GM12878 (cell line): ENCODE measurements around the gene RANGRF. TPM values are rescaled to one million over a fixed set of nuclear protein-coding genes. Genes with fewer than 3 reads are reported as not detected.

Source experiments
- ATAC-seq: fragments of 200-7000 bp; cut with Tn5 transposase; 3 replicates; pipeline ENCODE4 v1.9.1; 2020; ENCODE audit warnings: mild to moderate bottlenecking, moderate library complexity
- BruUV-seq: library from RNA; stranded (reverse); fragments of 400-500 nt; replicated peaks from 2 replicates; lab custom pipeline; 2021; lab: Mats Ljungman, UMichigan
- CTCF ChIA-PET: fragments of 300-600 bp; sonication (Branson Sonifier 250); formaldehyde crosslinking; extraction: SDS; loops from one replicate; lab custom pipeline; 2021; ENCODE audit warnings: inconsistent platforms; lab: Yijun Ruan, JAX
- POLR2A ChIA-PET: fragments of 350-600 bp; formaldehyde crosslinking; extraction: SDS; loops from one replicate; lab custom pipeline; 2021; ENCODE audit warnings: inconsistent platforms; lab: Charles Lee
- RAD21 ChIA-PET: fragments of 300-600 bp; sonication (Branson Sonifier 250); formaldehyde crosslinking; loops from one replicate; lab custom pipeline; 2023; ENCODE audit warnings: antibody characterized with exemption; ENCODE audit not compliant: unreplicated experiment; lab: Charles Lee
- SMC1A ChIA-PET: fragments of 300-600 bp; sonication (Branson Sonifier 250); formaldehyde crosslinking; loops from one replicate; lab custom pipeline; 2023; ENCODE audit not compliant: unreplicated experiment, uncharacterized antibody; lab: Charles Lee
- DNase-seq: peaks from one replicate; pipeline ENCODE4 v3.0.0-alpha.2; 2011; ENCODE audit warnings: low read depth, low spot score
- FAIRE-seq: peaks from 3 replicates; lab custom pipeline; 2011; peaks lifted over from hg19 to GRCh38; lab: Jason Lieb, UNC
- H2AFZ ChIP-seq: 2 replicates; pipeline ENCODE4 v1.6.0; 2011; ENCODE audit warnings: low read depth, low read length, control low read depth; ENCODE audit not compliant: control insufficient read depth
- H3K27ac ChIP-seq: 2 replicates; pipeline ENCODE4 v1.5.1; 2011; ENCODE audit warnings: control low read depth; ENCODE audit not compliant: control insufficient read depth, insufficient read depth
- H3K27me3 ChIP-seq, 2 experiments: replicated peaks in 1 of 2; 2 replicates each; pipeline versions ENCODE4 v1.6.0 to v1.6.1; 2011; ENCODE audit warnings: low read length in 1 of 2; ENCODE audit not compliant: control insufficient read depth in 2 of 2, insufficient read depth in 2 of 2
- H3K36me3 ChIP-seq, 2 experiments: 2 replicates each; pipeline ENCODE4 v1.5.1; 2011; ENCODE audit warnings: low read length in 1 of 2; ENCODE audit not compliant: control insufficient read depth in 2 of 2, insufficient read depth in 2 of 2
- H3K4me1 ChIP-seq: 2 replicates; pipeline ENCODE4 v1.6.1; 2011; ENCODE audit warnings: mild to moderate bottlenecking, low read length, moderate library complexity, mixed read lengths; ENCODE audit not compliant: control insufficient read depth, insufficient read depth
- H3K4me2 ChIP-seq: 2 replicates; pipeline ENCODE4 v1.6.0; 2011; ENCODE audit warnings: control low read depth; ENCODE audit not compliant: control insufficient read depth, insufficient read depth
- H3K4me3 ChIP-seq: fragments of 200-600 bp; sonication (generic); 2 replicates; pipeline ENCODE4 v1.5.1; 2016
- H3K79me2 ChIP-seq: 2 replicates; pipeline ENCODE4 v1.6.0; 2011; ENCODE audit warnings: low read length; ENCODE audit not compliant: control insufficient read depth, insufficient read depth
- H3K9ac ChIP-seq: 2 replicates; pipeline ENCODE4 v1.8.0; 2011; ENCODE audit warnings: low read length, control low read depth, mixed read lengths; ENCODE audit not compliant: control insufficient read depth, insufficient read depth
- H3K9me3 ChIP-seq: replicated peaks from 3 replicates; pipeline ENCODE4 v1.5.1; 2011; ENCODE audit warnings: mild to moderate bottlenecking, low read length; ENCODE audit not compliant: control insufficient read depth, insufficient read depth
- H4K20me1 ChIP-seq: 2 replicates; pipeline ENCODE4 v1.6.0; 2011; ENCODE audit not compliant: control insufficient read depth, insufficient read depth
- EGR1 ChIP-seq, 2 experiments: IDR thresholded peaks; 1 replicate in 1 of 2; 2 replicates in 1 of 2; pipeline ENCODE4 v1.6.1; 2011 to 2012; ENCODE audit warnings: low read depth in 2 of 2, low read length in 2 of 2, borderline replicate concordance in 1 of 2, mild to moderate bottlenecking in 1 of 2, moderate library complexity in 1 of 2
- IRF5 ChIP-seq: fragments of 450-650 bp; IDR thresholded peaks from 2 replicates; pipeline ENCODE4 v1.6.1; 2017; ENCODE audit warnings: borderline replicate concordance
- SPI1 ChIP-seq: IDR thresholded peaks from 2 replicates; pipeline ENCODE4 v1.6.1; 2011; ENCODE audit warnings: low read depth, mild to moderate bottlenecking, low read length, moderate library complexity, borderline replicate concordance; ENCODE audit not compliant: insufficient read depth
- SREBF2 ChIP-seq: IDR thresholded peaks from 2 replicates; pipeline ENCODE4 v1.6.1; 2012; ENCODE audit warnings: mild to moderate bottlenecking, low read length
- whole genome bisulfite sequencing: methylation state at CpG from one replicate; pipeline ENCODE4 v1.1.6; 2016; ENCODE audit warnings: low lambda C conversion rate; ENCODE audit not compliant: insufficient replicate concordance, insufficient coverage; ENCODE audit errors: missing lambda C conversion rate; 5-methylcytosine and 5-hydroxymethylcytosine counted together
- in situ Hi-C: fragments of 300-500 bp; cut with MboI; formaldehyde crosslinking; loops from 9 replicates; pipeline ENCODE4 v1.14.3; 2018; ENCODE audit warnings: mixed read lengths
- intact Hi-C: fragments of 100-400 bp; cut with micrococcal nuclease; formaldehyde crosslinking; loops from one replicate; pipeline ENCODE4 v1.14.2; 2022; ENCODE audit not compliant: unreplicated experiment
- polyA plus RNA-seq, 11 experiments: library from polyadenylated mRNA; depleted of rRNA in 4 of 11; unstranded in 6 of 11; stranded (reverse) in 5 of 11; fragments of >200 nt; fragmentation: Nextera tagmentation in 4 of 11; fragmentation: Illumina TruSeq in 1 of 11; extraction: Ambion mirVana in 4 of 11; extraction: Trizol in 1 of 11; gene quantifications; 1 replicate in 1 of 11; 2 replicates in 10 of 11; pipeline versions ENCODE4 v1.2.1 to v1.2.3, GENCODE V29; 2011 to 2016; ENCODE audit warnings: inconsistent platforms in 2 of 11, missing spikeins in 2 of 11, low read depth in 1 of 11
- total RNA-seq, 4 experiments: library from RNA; depleted of rRNA in 3 of 4; stranded (reverse); fragments of >200 nt in 3 of 4; fragmentation: Illumina TruSeq in 1 of 4; extraction: Trizol in 1 of 4; gene quantifications; 2 replicates each; pipeline versions ENCODE4 v1.2.1 to v1.2.3, GENCODE V29; 2013 to 2021
- TF ChIP-seq, protein P1 (sequence below): IDR thresholded peaks from 2 replicates; pipeline ENCODE4 v1.6.1; 2012; ENCODE audit warnings: improper control_type of control experiment, low read depth, low read length; ENCODE audit not compliant: insufficient replicate concordance

RANGRF gene
- total and polyA plus RNA-seq, 10 of the 15 experiments (the other 5 are each of a cell fraction or from before 2014, with no cell fraction given): 30.1 to 181 (median 61.4) TPM

DNA sequence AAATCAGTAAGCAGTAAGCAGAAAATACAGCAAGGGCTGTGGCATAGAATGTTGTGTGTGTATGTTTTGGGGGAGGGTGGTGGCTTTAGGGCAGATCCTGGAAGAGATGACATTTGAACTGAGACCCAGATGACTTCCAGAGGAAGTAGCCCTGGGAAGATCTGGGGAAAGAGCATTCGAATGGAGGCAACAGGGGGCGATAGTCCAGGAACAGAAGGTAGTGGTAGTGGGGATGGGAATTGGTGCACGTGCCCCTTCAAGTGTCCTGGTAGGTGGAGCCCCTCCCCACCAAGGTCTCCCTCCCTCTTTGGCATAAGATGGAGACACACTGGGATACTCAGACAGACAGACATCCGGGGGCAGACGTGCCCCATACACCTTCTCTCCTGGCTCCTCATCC, 35.7 kb downstream of the RANGRF start (continued):
- no peak for TF ChIP-seq IRF5
- TF ChIP-seq, protein P1, sequence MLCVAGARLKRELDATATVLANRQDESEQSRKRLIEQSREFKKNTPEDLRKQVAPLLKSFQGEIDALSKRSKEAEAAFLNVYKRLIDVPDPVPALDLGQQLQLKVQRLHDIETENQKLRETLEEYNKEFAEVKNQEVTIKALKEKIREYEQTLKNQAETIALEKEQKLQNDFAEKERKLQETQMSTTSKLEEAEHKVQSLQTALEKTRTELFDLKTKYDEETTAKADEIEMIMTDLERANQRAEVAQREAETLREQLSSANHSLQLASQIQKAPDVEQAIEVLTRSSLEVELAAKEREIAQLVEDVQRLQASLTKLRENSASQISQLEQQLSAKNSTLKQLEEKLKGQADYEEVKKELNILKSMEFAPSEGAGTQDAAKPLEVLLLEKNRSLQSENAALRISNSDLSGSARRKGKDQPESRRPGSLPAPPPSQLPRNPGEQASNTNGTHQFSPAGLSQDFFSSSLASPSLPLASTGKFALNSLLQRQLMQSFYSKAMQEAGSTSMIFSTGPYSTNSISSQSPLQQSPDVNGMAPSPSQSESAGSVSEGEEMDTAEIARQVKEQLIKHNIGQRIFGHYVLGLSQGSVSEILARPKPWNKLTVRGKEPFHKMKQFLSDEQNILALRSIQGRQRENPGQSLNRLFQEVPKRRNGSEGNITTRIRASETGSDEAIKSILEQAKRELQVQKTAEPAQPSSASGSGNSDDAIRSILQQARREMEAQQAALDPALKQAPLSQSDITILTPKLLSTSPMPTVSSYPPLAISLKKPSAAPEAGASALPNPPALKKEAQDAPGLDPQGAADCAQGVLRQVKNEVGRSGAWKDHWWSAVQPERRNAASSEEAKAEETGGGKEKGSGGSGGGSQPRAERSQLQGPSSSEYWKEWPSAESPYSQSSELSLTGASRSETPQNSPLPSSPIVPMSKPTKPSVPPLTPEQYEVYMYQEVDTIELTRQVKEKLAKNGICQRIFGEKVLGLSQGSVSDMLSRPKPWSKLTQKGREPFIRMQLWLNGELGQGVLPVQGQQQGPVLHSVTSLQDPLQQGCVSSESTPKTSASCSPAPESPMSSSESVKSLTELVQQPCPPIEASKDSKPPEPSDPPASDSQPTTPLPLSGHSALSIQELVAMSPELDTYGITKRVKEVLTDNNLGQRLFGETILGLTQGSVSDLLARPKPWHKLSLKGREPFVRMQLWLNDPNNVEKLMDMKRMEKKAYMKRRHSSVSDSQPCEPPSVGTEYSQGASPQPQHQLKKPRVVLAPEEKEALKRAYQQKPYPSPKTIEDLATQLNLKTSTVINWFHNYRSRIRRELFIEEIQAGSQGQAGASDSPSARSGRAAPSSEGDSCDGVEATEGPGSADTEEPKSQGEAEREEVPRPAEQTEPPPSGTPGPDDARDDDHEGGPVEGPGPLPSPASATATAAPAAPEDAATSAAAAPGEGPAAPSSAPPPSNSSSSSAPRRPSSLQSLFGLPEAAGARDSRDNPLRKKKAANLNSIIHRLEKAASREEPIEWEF: no peak
- TF ChIP-seq SREBF2: no peak

- Histone ChIP-seq H3K9ac (no peak overlapping the region), H3K36me3 (no peaks in the 10 kb centered on the region), H4K20me1 (no peaks in the 10 kb centered on the region), H2AFZ (no peak overlapping the region), H3K27ac (no peak overlapping the region), H3K4me1 (0 out of 2 replicates have a peak, but pooled peaks cover 2% of the 10 kb centered on the region), H3K9me3 (no peaks in the 10 kb centered on the region), H3K27me3 (peaks cover 2 to 10% of the 10 kb centered on the region in 2 experiments; a peak in 3 of 4 replicates), H3K79me2 (no peaks in the 10 kb centered on the region), H3K4me2 (no peak overlapping the region)
- RAD21 ChIA-PET: no interaction called here
- SMC1A ChIA-PET: no interaction called here
- DNase-seq: no peak
- POLR2A ChIA-PET: no interaction called here
- intact Hi-C loops: no loop called here
- in situ Hi-C loops: no loop called here
- CTCF ChIA-PET: interaction anchor here (1.4 to 1.7 kb wide), 2 partner anchors 24 to 251 kb away, joined by 3 to 5 read pairs; no protein-coding TSS in a partner anchor
- TF ChIP-seq EGR1 (IDR thresholded peaks at IDR 0.05; ENCODE audit: borderline replicate concordance in 1 of 2, low read depth in 2 of 2, low read length in 2 of 2) (no peak), SPI1 (0 out of 2 replicates have a peak, but pooled peaks have one; percentile 2)
- TF ChIP-seq, all 136 proteins: peak for 1
- WGBS: 25% methylated on average over 5 of the region's 5 CpGs
- no TSS peak for BruUV-seq
- no peak overlapping the region for H3K4me3 ChIP-seq
- FAIRE-seq (no peak), ATAC-seq (no peak)
Measured at GRCh38 chr17:8324923-8325322, 36.5 kb downstream of the RANGRF start.
